Right renal pelvis (tissue), 4 donors: Measurements from ENCODE around the gene CACNA1A. TPM values are rescaled to one million over a fixed set of nuclear protein-coding genes. Genes with fewer than 3 reads are reported as not detected.
"Not testable (repeated sequence)": the region's sequence is repeated elsewhere in the genome, so short reads cannot be mapped to it uniquely, and the experiment has no call there.

Experiments used
- DNase-seq, 4 donors: peaks; one replicate each; pipeline ENCODE4 v3.0.0-alpha.2; 2013; ENCODE audit warnings: low read depth in 4 of 4, low spot score in 3 of 4, missing footprints in 1 of 4
- polyA plus RNA-seq, 4 donors: library from polyadenylated mRNA; unstranded; fragments of 120-200 nt; gene quantifications; one replicate each; pipeline ENCODE4 v1.2.1, GENCODE V29; 2013; ENCODE audit not compliant: insufficient read length in 4 of 4

CACNA1A gene
- polyA plus RNA-seq, 4 donors: 1.7 to 3.0 (median 2.2) TPM

DNA sequence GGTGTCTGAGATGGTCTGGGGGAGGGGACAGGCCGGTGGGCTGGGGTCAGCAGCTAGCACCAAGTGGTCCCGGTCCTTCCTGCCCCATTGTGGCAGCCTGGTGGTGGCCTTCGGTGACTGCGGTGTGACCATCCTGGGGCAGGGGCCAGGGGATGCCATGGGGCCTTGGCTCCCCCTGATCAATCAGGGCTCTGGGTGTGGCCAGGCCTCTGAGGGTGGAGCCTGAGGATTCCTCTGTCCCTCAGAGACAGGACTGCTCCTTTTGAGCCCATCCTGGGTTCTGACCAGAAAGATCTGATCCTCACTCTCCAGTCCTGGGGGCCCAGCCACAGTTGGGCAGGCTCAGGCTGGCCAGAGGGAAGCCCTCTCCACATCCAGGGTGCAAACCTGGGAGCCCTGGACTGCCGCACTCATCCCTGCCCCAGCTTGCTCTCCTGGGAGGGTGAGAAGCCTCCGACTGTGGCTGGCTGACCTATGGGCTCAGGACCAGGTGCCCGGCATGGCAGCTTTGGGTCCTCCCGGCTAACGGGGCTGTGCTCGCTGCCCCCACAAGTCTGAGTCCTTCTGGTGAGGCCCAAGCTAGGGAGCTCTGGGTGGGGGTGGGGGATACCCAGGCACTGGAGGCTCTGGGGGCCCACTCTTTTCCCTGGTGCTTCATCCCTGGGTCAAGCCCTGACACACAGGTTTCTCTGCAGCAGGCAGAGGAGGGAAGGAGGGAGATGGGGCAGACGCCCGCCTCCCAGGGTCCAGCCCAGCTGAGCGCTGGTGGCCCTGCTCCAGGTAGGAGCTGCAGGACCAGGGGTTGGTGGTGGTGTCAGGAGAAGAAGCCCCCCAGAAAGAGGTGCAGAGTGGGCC lies 296.6 kb downstream of the CACNA1A start:
- DNase-seq: no peak

DNA sequence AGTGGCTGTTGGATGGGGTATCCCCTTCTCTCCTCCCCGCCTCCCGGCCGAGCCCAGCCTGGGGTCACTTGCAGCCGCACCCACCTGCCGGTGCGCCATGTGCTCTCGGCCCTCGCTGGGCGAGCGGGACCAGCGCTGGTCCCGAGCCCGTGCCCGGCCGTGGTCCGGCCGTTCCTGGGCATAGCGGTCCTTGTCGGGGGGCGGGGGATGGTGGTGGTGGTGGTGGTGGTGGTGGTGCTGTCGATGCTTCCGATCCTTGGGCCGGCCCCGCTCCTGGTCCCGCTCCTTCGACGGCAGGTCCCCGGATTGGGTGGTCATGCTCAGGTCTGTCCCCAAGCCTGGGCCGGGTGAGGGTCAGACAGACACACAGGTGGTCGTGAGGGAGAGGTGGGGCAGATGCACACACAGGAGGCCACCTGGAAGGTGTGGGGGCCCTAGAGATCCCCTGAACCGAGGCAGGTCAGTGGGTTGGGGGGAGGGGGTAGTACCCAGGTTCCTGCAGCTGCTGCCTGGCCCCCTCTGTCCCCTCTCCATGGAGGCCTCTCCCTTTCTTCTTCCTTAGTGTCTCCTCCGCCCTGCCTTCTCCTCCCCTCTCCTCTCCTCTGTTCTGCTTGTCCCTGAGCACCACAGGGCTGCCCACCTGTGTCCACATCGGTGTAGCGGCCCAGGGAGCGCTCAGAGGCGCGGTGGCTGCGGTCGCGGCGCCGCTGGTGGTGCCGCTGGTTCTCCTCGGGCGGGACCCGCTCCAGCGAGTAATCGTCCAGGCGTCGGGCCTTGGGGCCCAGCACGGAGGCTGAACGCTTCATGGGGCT lies 297.4 kb downstream of the CACNA1A start:
- no peak for DNase-seq

- peak; percentile 63 to 83 (median 77) for DNase-seq
Measured at GRCh38 chr19:13207846-13208671, 298.2 kb downstream of the CACNA1A start.

GRCh38 chr19:13207237-13207845 lies 298.9 kb downstream of the CACNA1A start:
- DNase-seq: no peak

DNA sequence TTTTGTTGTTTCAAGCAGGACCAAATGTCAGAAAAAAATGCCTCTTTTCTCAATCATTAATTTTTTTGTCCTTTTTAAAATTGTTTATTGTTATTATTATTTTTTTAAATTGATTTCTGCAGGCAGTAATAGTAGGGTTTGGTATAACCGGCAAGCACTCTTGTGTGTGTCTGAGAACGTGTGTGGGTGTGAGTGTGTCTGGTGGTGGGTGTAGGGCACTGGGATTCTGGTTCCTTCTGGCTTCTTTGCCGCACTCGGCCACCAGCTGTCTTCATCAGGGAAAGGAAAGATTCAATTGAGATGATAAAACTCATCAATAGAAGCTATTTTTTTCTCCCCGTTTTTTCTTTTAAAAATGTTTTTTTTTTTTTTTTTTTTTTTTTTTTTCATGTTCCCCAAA lies 299.7 kb downstream of the CACNA1A start:
- DNase-seq: no peak

DNA sequence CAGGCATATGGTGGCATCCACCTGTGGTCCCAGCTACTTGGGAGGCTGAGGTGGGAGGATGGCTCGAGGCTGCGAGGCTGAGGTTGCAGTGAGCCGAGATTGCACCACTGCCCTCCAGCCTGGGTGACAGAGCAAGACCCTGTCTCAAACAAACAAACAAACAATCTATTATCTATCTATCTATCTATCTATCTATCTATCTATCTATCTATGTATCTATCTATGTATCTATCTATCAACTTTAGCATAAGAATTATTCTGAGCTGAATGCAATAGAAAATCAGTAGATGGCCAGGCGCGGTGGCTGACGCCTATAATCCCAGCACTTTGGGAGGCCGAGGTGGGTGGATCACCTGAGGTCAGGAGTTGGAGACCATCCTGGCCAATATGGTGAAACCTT lies 304.2 kb downstream of the CACNA1A start:
- not testable (repeated sequence) for DNase-seq

- no peak for DNase-seq
Measured at GRCh38 chr19:13198634-13199033, 307.6 kb downstream of the CACNA1A start.

DNA sequence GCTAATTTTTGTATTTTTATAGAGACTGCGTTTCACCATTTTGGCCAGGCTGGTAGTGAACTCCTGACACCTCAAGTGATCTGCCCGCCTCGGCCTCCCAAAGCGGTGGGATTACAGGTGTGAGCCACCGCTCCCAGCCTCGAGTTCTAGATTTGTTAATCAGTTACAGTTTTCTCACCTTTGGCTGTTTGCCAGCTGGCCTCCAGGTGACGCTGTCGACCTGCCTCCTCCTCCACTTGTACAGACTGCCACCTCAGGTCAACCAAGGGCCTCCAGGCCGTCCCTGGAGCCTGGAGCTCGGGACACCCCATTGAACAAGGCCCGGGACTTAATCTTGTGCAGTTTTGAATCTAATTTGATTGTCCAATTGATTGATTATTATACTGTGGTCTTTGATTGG lies 310.6 kb downstream of the CACNA1A start:
- DNase-seq: no peak

DNA sequence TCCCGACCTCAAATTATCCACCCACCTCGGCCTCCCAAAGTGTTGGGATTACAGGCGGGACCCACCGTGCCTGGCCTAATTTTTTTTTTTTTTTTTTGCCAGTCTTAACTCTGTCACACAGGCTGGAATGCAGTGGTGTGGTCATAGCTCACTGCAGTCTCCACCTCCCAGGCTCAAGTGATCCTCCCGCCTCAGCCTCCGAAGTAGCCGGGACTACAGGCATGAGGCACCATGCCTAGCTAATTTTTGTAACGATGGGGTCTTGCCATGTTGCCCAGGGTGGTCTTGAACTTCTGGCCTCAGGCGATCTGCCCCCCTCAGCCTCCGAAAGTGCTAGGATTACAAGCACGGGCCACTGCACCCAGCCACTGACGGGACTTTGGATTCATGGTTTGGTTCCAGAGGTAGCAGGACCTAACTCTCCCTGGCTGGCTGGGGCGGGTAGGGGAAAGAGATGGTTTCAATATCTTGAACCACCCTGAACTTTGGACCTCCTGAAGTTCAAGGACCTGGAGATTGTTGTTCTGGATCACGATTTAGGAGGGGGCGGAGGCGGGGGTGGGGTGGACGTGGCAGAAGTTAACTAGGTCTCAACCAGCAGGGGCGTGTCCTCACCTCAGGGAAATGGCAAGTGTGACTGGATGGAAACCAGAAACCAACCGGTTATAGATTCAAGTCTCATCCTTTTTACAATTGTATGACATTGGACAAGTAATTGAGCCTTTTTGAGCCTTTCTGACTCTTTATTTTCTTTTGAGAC lies 315.3 kb downstream of the CACNA1A start:
- no peak for DNase-seq

DNA sequence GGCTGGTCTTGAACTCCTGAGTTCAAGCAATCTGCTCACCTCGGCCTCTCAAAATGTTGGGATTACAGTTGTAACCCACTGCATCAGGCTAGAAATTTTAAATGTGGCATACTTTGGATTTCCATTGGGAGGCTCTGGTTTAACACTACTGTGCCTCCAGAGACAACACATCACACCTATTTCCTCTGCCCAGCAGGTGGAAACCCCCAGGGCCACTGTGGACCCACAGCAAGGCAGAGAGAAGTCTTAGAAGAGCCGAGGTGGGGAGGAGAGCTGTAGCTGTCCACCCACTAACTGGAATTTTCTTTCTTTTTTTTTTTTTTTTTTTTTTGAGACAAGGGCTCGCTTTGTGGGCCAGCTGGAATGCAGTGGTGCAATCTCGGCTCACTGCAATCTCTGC lies 316.7 kb downstream of the CACNA1A start:
- DNase-seq: no peak

DNA sequence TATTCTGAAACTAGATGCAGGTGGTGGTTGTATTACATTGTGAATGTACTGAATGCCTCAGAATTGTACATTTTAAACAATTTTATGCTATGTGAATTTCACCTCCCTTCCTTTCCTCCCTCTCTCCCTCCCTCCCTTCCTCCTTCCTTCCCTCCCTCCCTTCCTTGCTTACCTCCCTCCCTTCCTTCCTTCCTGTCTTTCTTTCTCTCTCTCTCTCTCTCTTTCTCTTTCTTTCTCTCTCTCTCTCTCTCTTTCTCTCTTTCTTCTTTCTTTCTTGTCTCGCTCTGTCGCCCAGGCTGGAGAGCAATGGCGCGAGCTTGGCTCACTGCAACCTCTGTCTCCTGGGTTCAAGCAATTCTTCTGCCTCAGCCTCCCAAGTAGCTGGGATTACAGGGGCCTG lies 318.9 kb downstream of the CACNA1A start:
- DNase-seq: no peak

GRCh38 chr19:13186688-13187087 lies 319.6 kb downstream of the CACNA1A start:
- DNase-seq: not testable (repeated sequence)

DNA sequence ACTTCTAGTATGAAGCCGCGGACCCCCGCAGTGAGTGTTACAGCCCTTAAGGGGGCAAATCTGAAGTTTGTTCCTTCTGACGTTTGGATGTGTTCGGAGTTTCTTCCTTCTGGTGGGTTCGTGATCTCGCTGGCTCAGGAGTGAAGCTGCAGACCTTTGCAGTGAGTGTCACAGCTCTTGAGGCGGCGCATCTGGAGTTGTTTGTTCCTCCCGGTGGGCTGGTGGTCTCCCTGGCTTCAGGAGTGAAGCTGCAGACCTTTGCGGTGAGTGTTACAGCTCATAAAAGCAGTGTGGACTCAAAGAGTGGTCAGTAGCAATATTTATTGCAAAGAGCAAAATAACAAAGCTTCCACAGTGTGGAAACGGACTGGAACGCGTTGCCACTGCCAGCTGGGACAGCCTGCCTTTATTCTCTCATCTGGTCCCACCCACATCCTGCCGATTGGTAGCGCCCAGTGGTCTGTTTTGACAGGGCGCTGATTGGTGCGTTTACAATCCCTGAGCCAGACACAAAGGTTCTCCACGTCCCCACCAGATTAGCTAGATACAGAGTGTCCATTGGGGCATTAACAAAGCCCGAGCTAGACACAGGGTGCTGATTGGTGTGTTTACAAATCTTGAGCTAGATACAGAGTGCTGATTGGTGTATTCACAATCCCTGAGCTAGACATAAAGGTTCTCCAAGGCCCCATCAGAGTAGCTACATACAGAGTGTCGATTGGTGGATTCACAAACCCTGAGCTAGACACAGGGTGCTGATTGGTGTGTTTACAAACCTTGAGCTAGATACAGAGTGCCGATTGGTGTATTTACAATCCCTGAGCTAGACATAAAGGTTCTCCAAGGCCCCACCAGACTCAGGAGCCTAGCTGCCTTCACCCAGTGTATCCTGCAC lies 320.3 kb downstream of the CACNA1A start:
- not testable (repeated sequence) for DNase-seq

- DNase-seq: not testable (repeated sequence)
Measured at GRCh38 chr19:13184926-13185325, 321.4 kb downstream of the CACNA1A start.

GRCh38 chr19:13181747-13182388 lies 324.4 kb downstream of the CACNA1A start:
- peak in 1 of 4 donors; percentile 29 for DNase-seq

DNA sequence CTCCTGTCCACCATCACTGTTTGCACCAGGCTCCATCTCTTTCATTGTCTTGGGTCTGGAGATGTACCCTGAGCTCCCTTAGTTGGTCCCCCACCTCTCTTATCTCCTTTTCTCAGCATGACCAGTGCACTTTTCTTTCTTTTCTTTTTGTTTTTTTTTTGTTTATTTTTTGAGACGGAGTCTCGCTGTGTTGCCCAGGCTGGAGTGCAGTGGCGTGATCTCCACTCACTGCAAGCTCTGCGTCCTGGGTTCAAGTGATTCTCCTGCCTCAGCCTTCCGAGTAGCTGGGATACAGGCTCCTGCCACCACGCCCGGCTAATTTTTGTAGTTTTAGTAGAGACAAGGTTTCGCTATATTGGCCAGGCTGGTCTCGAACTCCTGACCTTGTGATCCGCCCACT lies 328.0 kb downstream of the CACNA1A start:
- not testable (repeated sequence) for DNase-seq

DNA sequence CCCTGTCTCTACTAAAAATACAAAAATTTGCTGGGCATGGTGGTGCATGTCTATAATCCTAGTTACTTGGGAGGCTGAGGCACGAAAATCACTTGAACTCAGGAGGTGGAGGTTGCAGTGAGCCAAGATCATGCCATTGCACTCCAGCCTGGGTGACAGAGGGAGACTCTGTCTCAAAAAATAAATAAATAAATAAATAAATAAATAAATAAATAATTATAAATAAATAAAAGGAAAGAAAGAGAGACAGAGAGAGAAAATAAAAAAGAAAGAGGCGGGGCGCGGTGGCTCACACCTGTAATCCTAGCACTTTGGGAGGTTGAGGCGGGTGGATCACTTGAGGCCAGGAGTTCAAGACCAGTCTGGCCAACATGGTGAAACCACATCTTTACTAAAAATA lies 328.7 kb downstream of the CACNA1A start:
- not testable (repeated sequence) for DNase-seq

GRCh38 chr19:13176345-13176744 lies 329.9 kb downstream of the CACNA1A start:
- DNase-seq: no peak
